Activated CD8-positive, alpha-beta T cell treated with anti-CD3 and anti-CD28 coated beads for 36 hours (primary cell): ENCODE results near the gene MYLK4. TPM values are rescaled to one million over a fixed set of nuclear protein-coding genes. Genes with fewer than 3 reads are reported as not detected.

Experiments used
- ATAC-seq: fragments of 200-7000 bp; cut with Tn5 transposase; one replicate; pipeline ENCODE4 v1.10.0; 2021; ENCODE audit warnings: mild to moderate bottlenecking, moderate library complexity
- CTCF ChIA-PET: fragments of 350-600 bp; sonication (Branson Sonifier 250); formaldehyde crosslinking; loops from one replicate; lab custom pipeline; 2021; ENCODE audit warnings: antibody characterized with exemption; lab: Charles Lee
- POLR2A ChIA-PET: fragments of 350-600 bp; sonication (Branson Sonifier 250); formaldehyde crosslinking; loops from one replicate; lab custom pipeline; 2021; ENCODE audit warnings: antibody characterized with exemption; lab: Charles Lee
- DNase-seq: peaks from one replicate; pipeline ENCODE4 v3.0.0-alpha.2; 2020
- H3K27ac Mint-ChIP-seq: one replicate; pipeline ENCODE4 v1.8.0; 2021; ENCODE audit warnings: mild to moderate bottlenecking, mixed read lengths
- H3K27me3 Mint-ChIP-seq: one replicate; pipeline ENCODE4 v1.8.0; 2021; ENCODE audit warnings: mixed read lengths
- H3K36me3 Mint-ChIP-seq: one replicate; pipeline ENCODE4 v1.8.0; 2021; ENCODE audit warnings: low read depth, mixed read lengths
- H3K4me1 Mint-ChIP-seq: one replicate; pipeline ENCODE4 v1.8.0; 2021; ENCODE audit warnings: low read depth, mixed read lengths
- H3K4me3 Mint-ChIP-seq: one replicate; pipeline ENCODE4 v1.8.0; 2021; ENCODE audit warnings: mild to moderate bottlenecking, moderate library complexity, mixed read lengths
- H3K9me3 Mint-ChIP-seq: one replicate; pipeline ENCODE4 v1.8.0; 2021; ENCODE audit warnings: mixed read lengths
- intact Hi-C: fragments of 100-400 bp; cut with micrococcal nuclease; formaldehyde crosslinking; loops from one replicate; pipeline ENCODE4 v1.10.0; 2022
- total RNA-seq, 2 experiments: library from RNA; stranded (reverse); gene quantifications; one replicate each; pipeline ENCODE4 v1.2.3, GENCODE V29; 2021
- TF ChIP-seq, protein P1 (sequence below): fragments of 200-600 bp; IDR thresholded peaks from one replicate; pipeline ENCODE4 v1.8.0; 2022; ENCODE audit warnings: antibody characterized with exemption, mild to moderate bottlenecking

MYLK4 gene
- total RNA-seq, 2 experiments from 2014 or later: 0.09 to 0.11 TPM

DNA sequence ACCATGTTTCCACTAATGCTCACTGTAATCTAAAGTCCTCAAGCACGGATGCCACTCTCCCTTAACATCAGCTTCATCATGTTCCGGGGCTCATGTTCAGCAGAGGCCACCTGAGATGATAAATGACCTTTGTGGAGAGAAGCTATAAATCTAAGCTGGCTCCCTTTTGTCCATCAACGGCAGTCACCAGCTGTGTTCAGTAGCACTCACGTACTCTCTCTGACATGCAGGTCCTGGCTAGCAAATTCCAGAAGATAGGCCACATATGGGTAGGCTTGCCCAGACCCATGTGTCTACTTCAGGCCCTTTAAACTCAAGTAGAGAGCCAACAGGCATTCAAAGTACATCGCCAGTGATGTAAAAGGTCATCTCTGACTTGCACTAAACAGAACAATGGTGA lies 38.6 kb downstream of the MYLK4 start:
- Mint-ChIP-seq H3K36me3 (peaks cover 4% of the 10 kb centered on the region), H3K27me3 (no peaks in the 10 kb centered on the region), H3K4me1 (no peaks in the 10 kb centered on the region), H3K27ac (no peak overlapping the region), H3K4me3 (no peak overlapping the region), H3K9me3 (peaks cover 15% of the 10 kb centered on the region)
- no peak for ATAC-seq
- TF ChIP-seq, protein P1, sequence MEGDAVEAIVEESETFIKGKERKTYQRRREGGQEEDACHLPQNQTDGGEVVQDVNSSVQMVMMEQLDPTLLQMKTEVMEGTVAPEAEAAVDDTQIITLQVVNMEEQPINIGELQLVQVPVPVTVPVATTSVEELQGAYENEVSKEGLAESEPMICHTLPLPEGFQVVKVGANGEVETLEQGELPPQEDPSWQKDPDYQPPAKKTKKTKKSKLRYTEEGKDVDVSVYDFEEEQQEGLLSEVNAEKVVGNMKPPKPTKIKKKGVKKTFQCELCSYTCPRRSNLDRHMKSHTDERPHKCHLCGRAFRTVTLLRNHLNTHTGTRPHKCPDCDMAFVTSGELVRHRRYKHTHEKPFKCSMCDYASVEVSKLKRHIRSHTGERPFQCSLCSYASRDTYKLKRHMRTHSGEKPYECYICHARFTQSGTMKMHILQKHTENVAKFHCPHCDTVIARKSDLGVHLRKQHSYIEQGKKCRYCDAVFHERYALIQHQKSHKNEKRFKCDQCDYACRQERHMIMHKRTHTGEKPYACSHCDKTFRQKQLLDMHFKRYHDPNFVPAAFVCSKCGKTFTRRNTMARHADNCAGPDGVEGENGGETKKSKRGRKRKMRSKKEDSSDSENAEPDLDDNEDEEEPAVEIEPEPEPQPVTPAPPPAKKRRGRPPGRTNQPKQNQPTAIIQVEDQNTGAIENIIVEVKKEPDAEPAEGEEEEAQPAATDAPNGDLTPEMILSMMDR: no peak
- CTCF ChIA-PET: interaction anchor here (1.0 to 1.3 kb wide), 2 partner anchors 38 to 77 kb away, joined by 5 to 7 read pairs; partner anchors contain the start of gene MYLK4
- no peak for DNase-seq
- intact Hi-C loops: no loop called here
- POLR2A ChIA-PET: no interaction called here

DNA sequence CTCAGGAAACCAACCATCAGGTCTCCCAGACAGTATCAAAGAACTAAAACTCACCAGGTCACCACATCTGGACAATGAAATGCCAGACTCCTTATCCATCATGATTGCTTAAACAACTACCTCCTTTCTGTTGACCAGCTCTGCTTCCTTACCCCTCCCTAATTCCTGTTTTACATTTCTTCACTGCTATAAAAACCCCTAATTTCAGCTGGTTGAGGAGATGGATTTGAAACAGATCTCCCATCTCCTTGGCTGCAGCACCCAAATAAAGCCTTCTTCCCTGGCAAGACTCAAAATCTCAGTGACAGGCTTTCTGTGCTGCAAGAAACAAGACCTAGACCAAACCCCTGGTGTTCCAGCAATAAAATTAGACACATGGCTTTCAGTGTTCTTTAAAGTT lies 40.3 kb downstream of the MYLK4 start:
- intact Hi-C loops: no loop called here
- POLR2A ChIA-PET: no interaction called here
- TF ChIP-seq, protein P1: no peak
- CTCF ChIA-PET: interaction anchor here (1.2 kb wide), 1 partner anchor 40 kb away, joined by 6 read pairs; the partner anchor contains the start of gene MYLK4
- DNase-seq (no peak), ATAC-seq (no peak)
- Mint-ChIP-seq H3K27me3 (no peaks in the 10 kb centered on the region), H3K36me3 (peaks cover 4% of the 10 kb centered on the region), H3K9me3 (peaks cover 15% of the 10 kb centered on the region), H3K4me3 (no peak overlapping the region), H3K27ac (no peak overlapping the region), H3K4me1 (no peaks in the 10 kb centered on the region)

DNA sequence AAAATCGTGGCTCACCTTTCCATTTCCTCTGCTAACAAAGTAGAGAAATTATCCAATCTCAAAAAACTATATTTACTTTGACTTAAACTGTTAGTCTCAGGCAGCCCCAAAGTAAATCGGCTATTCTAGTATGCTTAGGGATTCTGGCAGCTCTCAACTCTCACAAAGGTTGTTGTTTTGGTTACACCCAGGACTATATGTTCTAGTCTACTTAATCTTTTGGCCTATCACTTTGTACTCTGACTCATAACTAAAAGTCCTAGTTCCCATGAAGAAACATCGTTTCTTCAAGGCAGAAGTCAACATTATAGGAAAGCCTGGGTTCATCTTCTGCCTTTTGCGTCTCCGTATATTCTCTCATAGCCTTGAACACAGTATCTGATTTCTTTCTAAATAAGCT lies 42.3 kb downstream of the MYLK4 start:
- POLR2A ChIA-PET: no interaction called here
- CTCF ChIA-PET: no interaction called here
- Mint-ChIP-seq H3K9me3 (peaks cover 15% of the 10 kb centered on the region), H3K27me3 (no peaks in the 10 kb centered on the region), H3K27ac (no peak overlapping the region), H3K36me3 (peaks cover 4% of the 10 kb centered on the region), H3K4me1 (no peaks in the 10 kb centered on the region), H3K4me3 (no peak overlapping the region)
- TF ChIP-seq, protein P1: no peak
- intact Hi-C loops: no loop called here
- ATAC-seq (no peak), DNase-seq (no peak)

DNA sequence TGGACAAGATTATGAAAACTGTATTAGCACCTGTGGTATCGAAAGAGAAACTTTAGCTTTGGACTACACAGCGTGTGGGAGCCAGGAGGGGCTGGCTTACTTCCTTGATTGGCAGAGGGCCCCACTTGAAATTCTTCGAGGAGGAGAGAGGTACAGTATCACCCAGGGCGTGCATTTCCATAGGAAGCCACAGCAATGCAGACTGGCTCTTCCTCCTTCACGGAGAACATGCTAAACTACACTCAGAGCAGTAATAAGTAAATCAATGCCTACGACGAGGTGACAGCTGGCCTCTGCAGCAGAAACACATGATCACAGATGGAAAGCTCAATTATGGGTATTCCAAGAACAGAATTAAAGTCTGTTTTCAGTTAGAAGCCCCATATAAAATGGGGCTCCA lies 44.2 kb downstream of the MYLK4 start:
- TF ChIP-seq, protein P1: no peak
- DNase-seq (no peak), ATAC-seq (no peak)
- H3K36me3 Mint-ChIP-seq: peaks cover 4% of the 10 kb centered on the region
- ChIA-PET POLR2A (no interaction called here), CTCF (interaction anchor here (1.2 to 1.5 kb wide), 2 partner anchors 43 to 72 kb away, joined by 4 to 8 read pairs; partner anchors contain the start of gene MYLK4)
- H3K4me1 Mint-ChIP-seq: no peaks in the 10 kb centered on the region
- H3K27me3 Mint-ChIP-seq: no peaks in the 10 kb centered on the region
- intact Hi-C loops: no loop called here
- no peak overlapping the region for H3K27ac Mint-ChIP-seq
- peaks cover 13% of the 10 kb centered on the region for H3K9me3 Mint-ChIP-seq
- no peak overlapping the region for H3K4me3 Mint-ChIP-seq

DNA sequence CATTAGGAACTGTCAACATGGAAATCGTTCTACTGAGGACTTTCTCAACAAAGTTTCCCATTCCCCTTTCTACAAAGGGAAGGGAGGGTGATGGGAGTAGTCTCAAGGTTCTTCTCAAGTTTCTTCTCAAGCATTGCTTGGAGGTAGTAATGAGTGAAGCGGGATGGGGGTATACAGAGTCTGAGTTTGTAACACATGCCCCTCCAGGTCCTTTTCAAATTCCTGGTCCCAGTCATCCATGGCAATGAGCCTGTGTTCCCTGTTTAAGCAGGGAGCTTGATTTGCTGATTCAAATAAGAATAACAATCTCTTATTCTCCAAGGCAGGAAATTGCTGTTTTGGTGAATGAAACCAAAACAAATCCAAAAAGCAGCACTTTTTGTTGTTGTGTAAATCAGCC lies 45.5 kb downstream of the MYLK4 start:
- H3K4me1 Mint-ChIP-seq: no peaks in the 10 kb centered on the region
- intact Hi-C loops: no loop called here
- no peaks in the 10 kb centered on the region for H3K27me3 Mint-ChIP-seq
- peaks cover 1% of the 10 kb centered on the region for H3K36me3 Mint-ChIP-seq
- no peak overlapping the region for H3K4me3 Mint-ChIP-seq
- peaks cover 3% of the 10 kb centered on the region for H3K9me3 Mint-ChIP-seq
- TF ChIP-seq, protein P1: no peak
- ATAC-seq (no peak), DNase-seq (no peak)
- POLR2A ChIA-PET: no interaction called here
- CTCF ChIA-PET: interaction anchor here (1.2 to 1.7 kb wide), 2 partner anchors 45 to 71 kb away, joined by 4 to 7 read pairs; partner anchors contain the start of gene MYLK4
- no peak overlapping the region for H3K27ac Mint-ChIP-seq
